Fibroblast of lung (primary cell): Measurements from ENCODE around the gene SENP6. TPM values are rescaled to one million over a fixed set of nuclear protein-coding genes. Genes with fewer than 3 reads are reported as not detected.

Experiments
- DNase-seq, 2 donors: peaks; one replicate each; pipeline versions ENCODE4 v3.0.0 to v3.0.0-alpha.2; 2010; ENCODE audit warnings: low read depth in 2 of 2
- H2AFZ ChIP-seq: 2 replicates; pipeline ENCODE4 v1.5.1; 2012; ENCODE audit warnings: low read length, control low read depth, inconsistent platforms
- H3K27ac ChIP-seq: 2 replicates; pipeline ENCODE4 v1.5.1; 2011; ENCODE audit warnings: low read length, control low read depth; ENCODE audit not compliant: insufficient read depth
- H3K27me3 ChIP-seq: 2 replicates; pipeline ENCODE4 v1.5.1; 2011; ENCODE audit warnings: mild to moderate bottlenecking, low read length; ENCODE audit not compliant: control insufficient read depth, insufficient read depth
- H3K36me3 ChIP-seq: 2 replicates; pipeline ENCODE4 v1.5.1; 2011; ENCODE audit warnings: low read length; ENCODE audit not compliant: control insufficient read depth, insufficient read depth
- H3K4me1 ChIP-seq: 2 replicates; pipeline ENCODE4 v1.5.1; 2011; ENCODE audit warnings: low read length; ENCODE audit not compliant: control insufficient read depth, insufficient read depth; ENCODE audit errors: extremely low read depth
- H3K4me2 ChIP-seq: 2 replicates; pipeline ENCODE4 v1.5.1; 2011; ENCODE audit warnings: low read length, control low read depth; ENCODE audit not compliant: insufficient read depth; ENCODE audit errors: extremely low read depth
- H3K4me3 ChIP-seq, 4 experiments: fragments of 200-600 bp in 1 of 4; sonication (generic) in 1 of 4; replicated peaks in 1 of 4; 2 replicates each; pipeline ENCODE4 v1.5.1; 2011 to 2016; ENCODE audit warnings: low read length in 4 of 4, low read depth in 3 of 4, mild to moderate bottlenecking in 3 of 4, control low read depth in 2 of 4, inconsistent platforms in 1 of 4, mixed read lengths in 1 of 4; ENCODE audit not compliant: insufficient read depth in 1 of 4; ENCODE audit errors: control extremely low read depth in 1 of 4
- H3K79me2 ChIP-seq: 2 replicates; pipeline ENCODE4 v1.5.1; 2012; ENCODE audit warnings: mild to moderate bottlenecking, low read length, inconsistent platforms; ENCODE audit not compliant: control insufficient read depth, insufficient read depth
- H3K9ac ChIP-seq: 2 replicates; pipeline ENCODE4 v1.5.1; 2011; ENCODE audit warnings: mild to moderate bottlenecking, low read length, control low read depth; ENCODE audit not compliant: insufficient read depth
- H3K9me3 ChIP-seq: 2 replicates; pipeline ENCODE4 v1.5.1; 2012; ENCODE audit warnings: low read depth, low read length; ENCODE audit not compliant: control insufficient read depth, insufficient read depth
- H4K20me1 ChIP-seq: 2 replicates; pipeline ENCODE4 v1.5.1; 2011; ENCODE audit warnings: low read length; ENCODE audit not compliant: control insufficient read depth, insufficient read depth; ENCODE audit errors: extremely low read depth
- EZH2 ChIP-seq: IDR thresholded peaks from 2 replicates; pipeline ENCODE4 v1.5.1; 2012; ENCODE audit warnings: low read length, control low read depth, mild to moderate bottlenecking; ENCODE audit errors: missing control alignments
- polyA plus RNA-seq, 2 donors: library from polyadenylated mRNA; depleted of rRNA in 1 of 2; stranded (reverse) in 1 of 2; unstranded in 1 of 2; fragments of >200 nt; gene quantifications; 2 replicates each; pipeline ENCODE4 v1.2.1, GENCODE V29; 2011 to 2012; ENCODE audit warnings: missing spikeins in 1 of 2
- total RNA-seq: library from RNA; depleted of rRNA; stranded (reverse); fragments of >200 nt; gene quantifications from 2 replicates; pipeline ENCODE4 v1.2.1, GENCODE V29; 2014
- TF ChIP-seq, protein P1 (sequence below), 2 donors: IDR thresholded peaks in 1 of 2; conservative IDR thresholded peaks in 1 of 2; 1 replicate in 1 of 2; 2 replicates in 1 of 2; pipeline ENCODE4 v1.5.1; 2011 to 2012; ENCODE audit warnings: low read length in 2 of 2, control low read depth in 1 of 2, inconsistent platforms in 1 of 2, low read depth in 1 of 2, mild to moderate bottlenecking in 1 of 2

Gene SENP6
- total and polyA plus RNA-seq, 2 donors (not counting 1 experiment from before 2014, with no cell fraction given), result 54.5 to 80.6 TPM

DNA sequence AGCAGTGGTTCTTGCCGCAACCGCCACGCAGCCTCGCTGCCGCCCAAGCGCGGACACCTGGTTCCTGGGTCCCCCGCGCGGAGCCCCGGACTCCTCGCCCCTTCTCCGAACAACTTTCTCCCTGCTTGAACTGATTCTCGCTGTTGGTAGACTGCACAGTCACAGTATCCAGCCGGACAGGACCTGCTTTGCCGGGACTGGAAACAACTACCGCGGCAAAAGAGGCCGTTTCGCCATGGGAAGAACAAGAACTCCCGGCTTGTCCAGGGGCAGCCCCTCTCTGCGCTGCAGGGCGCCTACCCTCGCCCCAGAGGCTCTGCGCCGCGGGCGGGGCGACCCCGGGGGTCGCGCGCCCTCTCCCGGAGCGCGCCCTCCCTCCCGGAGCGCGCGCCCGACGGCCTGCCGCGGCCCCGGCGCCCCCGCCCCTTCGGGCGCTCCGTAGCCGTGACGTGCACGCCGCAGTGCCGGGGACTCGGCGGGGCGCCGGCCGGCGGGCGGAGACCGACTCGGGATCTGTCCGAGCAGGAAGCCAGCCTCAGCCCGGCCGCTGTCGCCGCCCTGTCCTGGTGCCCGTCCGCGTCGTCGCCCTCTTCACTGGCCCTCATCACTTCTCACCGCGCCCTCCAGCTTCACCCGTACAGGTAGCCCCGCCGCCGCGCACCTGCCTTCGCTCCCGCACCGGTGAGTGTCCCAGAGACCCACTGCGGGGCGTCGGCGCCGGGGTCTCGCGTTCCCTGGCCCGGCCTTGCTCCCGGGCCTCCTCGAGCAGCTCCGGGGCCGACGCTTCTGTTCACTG lies 147.3 kb downstream of the SENP6 start, which contains the start of gene MYO6:
Gene MYO6, plus strand, starts transcription at position 497 of the 796 bp plus-strand sequence. CDS start 68,309 bp downstream, outside the sequence.
- H3K4me2 ChIP-seq, result peak within 1 kb of the TSS; percentile 90
- no peaks in the 10 kb centered on the region for H3K36me3 ChIP-seq
- TF ChIP-seq, protein P1, sequence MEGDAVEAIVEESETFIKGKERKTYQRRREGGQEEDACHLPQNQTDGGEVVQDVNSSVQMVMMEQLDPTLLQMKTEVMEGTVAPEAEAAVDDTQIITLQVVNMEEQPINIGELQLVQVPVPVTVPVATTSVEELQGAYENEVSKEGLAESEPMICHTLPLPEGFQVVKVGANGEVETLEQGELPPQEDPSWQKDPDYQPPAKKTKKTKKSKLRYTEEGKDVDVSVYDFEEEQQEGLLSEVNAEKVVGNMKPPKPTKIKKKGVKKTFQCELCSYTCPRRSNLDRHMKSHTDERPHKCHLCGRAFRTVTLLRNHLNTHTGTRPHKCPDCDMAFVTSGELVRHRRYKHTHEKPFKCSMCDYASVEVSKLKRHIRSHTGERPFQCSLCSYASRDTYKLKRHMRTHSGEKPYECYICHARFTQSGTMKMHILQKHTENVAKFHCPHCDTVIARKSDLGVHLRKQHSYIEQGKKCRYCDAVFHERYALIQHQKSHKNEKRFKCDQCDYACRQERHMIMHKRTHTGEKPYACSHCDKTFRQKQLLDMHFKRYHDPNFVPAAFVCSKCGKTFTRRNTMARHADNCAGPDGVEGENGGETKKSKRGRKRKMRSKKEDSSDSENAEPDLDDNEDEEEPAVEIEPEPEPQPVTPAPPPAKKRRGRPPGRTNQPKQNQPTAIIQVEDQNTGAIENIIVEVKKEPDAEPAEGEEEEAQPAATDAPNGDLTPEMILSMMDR (conservative IDR thresholded peaks at IDR 0.05 in 1 of 2, IDR thresholded peaks at IDR 0.05 in 1 of 2; ENCODE audit: low read depth in 1 of 2, low read length in 2 of 2), result no peak
- no peak for TF ChIP-seq EZH2
- peaks cover 6% of the 10 kb centered on the region for H3K4me1 ChIP-seq
- peak within 1 kb of the TSS; percentile 95 for H2AFZ ChIP-seq
- no peaks in the 10 kb centered on the region for H3K9me3 ChIP-seq
- H3K27ac ChIP-seq, result peak within 1 kb of the TSS; percentile 82
- H4K20me1 ChIP-seq, result no peaks in the 10 kb centered on the region
- H3K4me3 ChIP-seq, result peak within 1 kb of the TSS; percentile 87 to 96 (median 92)
- no peaks in the 10 kb centered on the region for H3K27me3 ChIP-seq
- H3K79me2 ChIP-seq, result peaks cover 9% of the 10 kb centered on the region
- peak; percentile 56 for DNase-seq
- peak within 1 kb of the TSS; percentile 92 for H3K9ac ChIP-seq

DNA sequence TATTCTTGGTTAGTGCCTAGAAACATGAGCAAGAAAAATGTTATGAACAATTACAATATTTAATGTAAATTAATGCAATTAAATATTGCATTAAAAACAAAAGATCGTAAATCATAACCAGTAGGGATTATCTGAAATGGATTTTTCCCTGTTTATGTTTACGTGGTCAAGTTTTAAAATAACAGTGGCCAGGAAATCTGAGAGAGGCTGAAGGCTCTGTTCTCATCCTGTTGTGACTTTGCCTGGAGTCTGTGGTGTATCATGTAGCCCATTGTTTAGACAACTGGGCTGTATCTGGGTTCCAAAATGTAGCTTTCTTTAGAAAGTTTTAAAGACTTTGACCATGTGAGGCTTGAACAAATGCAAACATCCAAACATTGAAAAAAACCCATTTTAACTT lies 149.8 kb downstream of the SENP6 start:
- H2AFZ ChIP-seq, result no peak overlapping the region
- H3K9me3 ChIP-seq, result no peaks in the 10 kb centered on the region
- H3K9ac ChIP-seq, result no peak overlapping the region
- H3K36me3 ChIP-seq, result no peaks in the 10 kb centered on the region
- no peaks in the 10 kb centered on the region for H4K20me1 ChIP-seq
- H3K4me3 ChIP-seq, result no peak overlapping the region
- peak; percentile 25 to 54 for DNase-seq
- H3K27ac ChIP-seq, result no peak overlapping the region
- peak overlapping the region; percentile 63 for H3K4me2 ChIP-seq
- H3K79me2 ChIP-seq, result peaks cover 9% of the 10 kb centered on the region
- no peaks in the 10 kb centered on the region for H3K27me3 ChIP-seq
- TF ChIP-seq, protein P1 (conservative IDR thresholded peaks at IDR 0.05 in 1 of 2, IDR thresholded peaks at IDR 0.05 in 1 of 2; ENCODE audit: low read depth in 1 of 2, low read length in 2 of 2), result no peak
- no peak for TF ChIP-seq EZH2
- H3K4me1 ChIP-seq, result peaks cover 8% of the 10 kb centered on the region

DNA sequence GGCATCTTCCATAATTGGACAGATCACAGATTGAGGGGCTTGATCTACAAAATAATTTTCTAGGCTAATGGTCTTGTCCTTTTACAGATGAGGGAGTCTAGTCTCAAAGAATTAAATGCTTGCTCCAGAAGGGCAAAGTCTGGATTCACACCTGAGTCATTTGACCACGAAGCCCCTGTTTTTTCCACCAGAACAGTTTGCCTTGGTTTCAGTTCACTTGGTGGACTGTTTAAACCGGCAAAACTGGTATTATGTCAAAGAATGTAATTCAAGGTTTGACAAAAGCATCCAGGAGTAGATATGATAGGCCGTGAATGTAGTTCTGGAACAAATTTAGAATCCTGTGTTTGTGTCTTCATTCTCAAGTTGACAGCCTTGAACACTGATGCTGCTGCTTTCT lies 150.7 kb downstream of the SENP6 start:
- Histone ChIP-seq H4K20me1 (no peaks in the 10 kb centered on the region), H3K36me3 (no peaks in the 10 kb centered on the region), H3K27me3 (no peaks in the 10 kb centered on the region), H3K27ac (no peak overlapping the region), H3K9me3 (no peaks in the 10 kb centered on the region), H3K79me2 (peaks cover 9% of the 10 kb centered on the region), H3K4me1 (peaks cover 8% of the 10 kb centered on the region), H3K4me3 (no peak overlapping the region), H3K9ac (no peak overlapping the region), H3K4me2 (peak overlapping the region; percentile 32), H2AFZ (no peak overlapping the region)
- DNase-seq, result peak in 1 of 2 donors; percentile 55
- TF ChIP-seq, protein P1 (conservative IDR thresholded peaks at IDR 0.05 in 1 of 2, IDR thresholded peaks at IDR 0.05 in 1 of 2; ENCODE audit: low read depth in 1 of 2, low read length in 2 of 2), result no peak
- no peak for TF ChIP-seq EZH2
